ENCODE results near the gene TRIM31.

The TRIM31 gene

DNA sequence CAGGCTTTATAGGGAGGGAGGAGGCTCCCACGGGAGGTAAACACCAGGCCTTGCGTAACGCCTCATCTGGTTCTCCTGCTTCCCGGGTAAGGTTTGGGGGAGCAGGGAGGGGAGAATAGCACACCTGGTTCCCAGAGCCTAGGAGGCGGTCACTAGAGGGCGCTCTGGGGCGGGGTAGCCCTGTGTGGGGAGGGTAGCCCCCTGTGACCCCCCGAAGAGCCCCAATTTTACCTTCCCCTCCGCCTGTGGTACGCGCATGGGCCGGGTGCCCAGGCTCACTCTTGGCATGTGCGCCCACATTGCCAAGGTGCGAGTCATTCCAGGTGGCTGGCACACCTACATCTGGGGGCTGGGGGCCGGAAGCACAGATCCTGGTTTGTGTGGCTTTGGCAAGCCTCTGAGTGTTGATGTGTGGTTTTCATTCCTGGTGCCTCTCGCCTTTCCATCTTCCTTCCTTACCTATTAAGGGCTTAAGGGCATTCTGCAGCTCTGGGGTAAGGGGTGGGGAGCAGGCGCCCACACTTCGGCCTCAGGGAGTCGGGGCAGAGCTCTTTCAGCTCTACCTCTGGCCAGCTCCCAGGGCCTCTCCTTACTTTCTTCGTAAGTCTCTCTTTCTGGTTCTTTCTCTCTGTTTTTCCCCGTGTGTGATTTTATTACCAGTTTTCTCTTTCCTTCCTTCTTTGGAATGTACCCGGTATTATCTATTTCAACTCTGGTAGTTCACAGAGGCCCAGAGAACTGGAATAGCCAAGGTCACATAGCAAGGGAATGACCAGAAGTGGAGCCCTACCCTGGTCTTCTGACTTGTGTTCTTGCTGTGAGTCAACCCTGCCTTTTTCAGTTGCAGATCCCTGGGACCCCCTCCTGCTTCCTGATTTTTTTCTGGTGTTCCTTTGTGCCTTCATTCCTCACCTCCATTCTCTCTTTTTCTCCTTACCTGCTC lies 36.8 kb downstream of the TRIM31 start:
- no peak for DNase-seq (ENCODE audit: low spot score)

DNA sequence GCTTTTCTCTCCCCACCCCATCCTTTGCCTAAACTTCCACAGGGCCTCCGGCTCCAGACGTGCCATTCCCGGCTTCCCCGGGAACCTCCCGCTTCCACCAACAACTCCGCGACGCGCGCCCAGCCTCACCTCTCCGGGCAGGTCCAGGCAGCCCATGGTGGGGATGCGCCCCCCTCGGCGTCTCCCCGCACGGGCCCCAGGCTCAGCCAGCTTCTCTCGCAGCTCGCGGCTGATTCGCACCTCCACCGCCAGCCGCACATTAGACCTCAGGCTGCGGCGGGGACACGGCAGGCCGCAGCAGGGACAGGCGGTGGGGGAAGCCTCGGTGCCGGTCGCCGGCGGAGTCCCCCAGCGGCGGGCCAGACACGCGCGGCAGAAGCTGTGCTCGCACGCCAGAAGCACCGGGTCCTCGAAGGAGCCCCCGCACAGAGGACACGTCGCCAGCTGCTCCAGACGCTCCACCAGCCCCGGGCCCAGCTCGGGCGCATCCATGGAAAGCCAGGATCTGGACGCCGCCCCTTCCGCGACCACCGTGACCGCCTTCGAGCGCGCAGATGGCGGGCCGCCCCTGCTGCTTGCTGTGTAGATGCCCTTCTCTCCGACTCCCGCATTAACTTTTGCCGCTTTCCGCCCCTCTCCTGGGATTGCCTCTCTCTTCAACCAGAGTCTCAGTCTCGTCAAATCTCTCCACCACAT lies 37.6 kb downstream of the TRIM31 start, which contains the start of gene RNF39:
TSS of gene RNF39 (minus strand) at position 676 of the 696 bp plus-strand sequence. CDS start at position 492, 184 bp downstream.
- DNase-seq (ENCODE audit: low spot score): no peak

DNA sequence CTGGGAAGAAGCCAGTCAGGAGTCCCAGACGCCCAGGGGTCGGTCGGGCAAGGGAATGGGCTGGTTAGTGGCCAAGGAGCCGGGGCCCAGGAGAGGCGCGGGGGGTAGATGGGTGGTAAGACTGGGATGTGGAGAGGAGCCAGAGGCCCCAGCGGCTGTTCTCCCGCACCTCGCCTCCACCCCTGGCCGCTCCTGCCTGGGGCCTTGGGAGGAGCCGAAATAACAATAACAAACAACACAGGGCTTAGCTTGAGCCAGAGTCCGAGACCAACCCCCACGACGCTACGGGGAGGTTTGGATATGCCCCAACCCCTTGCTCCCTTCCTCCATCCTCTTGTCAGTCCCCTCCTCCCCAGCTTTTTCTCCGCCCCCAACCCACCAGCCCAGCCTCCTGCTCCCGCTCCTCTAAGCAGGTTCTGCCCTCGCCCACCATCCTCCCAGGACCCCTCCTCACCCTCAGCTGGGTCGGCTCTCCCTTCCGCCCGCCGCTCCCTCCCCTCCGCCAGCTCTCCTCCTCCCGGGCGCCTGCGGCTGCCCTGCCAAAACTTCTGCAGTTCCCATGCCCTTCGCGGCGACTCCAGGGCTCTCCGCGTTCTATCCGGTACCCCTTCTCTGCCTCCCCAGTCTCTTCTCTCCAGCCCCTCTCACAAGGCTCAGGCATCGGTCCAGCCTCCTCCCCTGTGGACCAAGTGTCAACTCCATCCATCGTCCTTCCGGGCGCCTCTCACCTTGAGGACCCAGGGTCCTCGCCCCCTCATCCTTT lies 38.4 kb downstream of the TRIM31 start:
- no peak for DNase-seq (ENCODE audit: low spot score)

DNA sequence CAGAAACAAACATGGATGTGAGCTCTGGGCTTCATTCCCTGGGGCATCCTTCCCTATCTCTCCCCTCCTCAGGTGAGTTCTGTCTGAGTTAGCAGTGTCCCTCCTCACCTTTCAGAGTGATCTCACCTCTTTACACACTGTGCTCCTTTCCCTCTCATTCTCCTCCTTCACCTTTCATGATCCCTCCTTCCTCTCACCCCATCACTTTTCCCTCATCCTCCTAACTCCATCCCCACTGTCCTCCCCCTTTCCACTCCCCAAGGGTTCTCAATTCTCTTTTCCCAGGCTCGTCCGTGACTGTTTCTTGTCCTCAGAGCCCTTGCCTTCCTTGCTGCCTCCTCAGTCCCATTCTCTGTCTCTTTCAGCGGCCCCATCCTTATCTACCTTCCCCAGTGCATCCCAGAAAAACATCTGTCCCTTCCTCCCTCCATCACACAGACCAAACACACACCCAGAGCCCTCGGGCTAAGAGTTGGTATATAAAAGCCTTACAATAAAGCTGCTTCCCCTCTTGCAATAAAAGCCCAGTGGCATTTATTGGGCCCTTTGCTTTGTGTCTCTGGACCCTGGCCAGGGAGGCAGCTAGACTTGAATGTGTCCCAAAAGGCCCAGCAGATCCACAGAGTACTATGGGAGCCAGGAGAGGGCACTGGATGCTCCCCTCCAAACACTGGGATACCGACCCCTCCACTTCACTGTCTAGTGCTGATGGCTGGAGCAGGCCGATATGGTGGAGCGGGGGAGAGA lies 39.2 kb downstream of the TRIM31 start:
- no peak for DNase-seq (ENCODE audit: low spot score)

DNA sequence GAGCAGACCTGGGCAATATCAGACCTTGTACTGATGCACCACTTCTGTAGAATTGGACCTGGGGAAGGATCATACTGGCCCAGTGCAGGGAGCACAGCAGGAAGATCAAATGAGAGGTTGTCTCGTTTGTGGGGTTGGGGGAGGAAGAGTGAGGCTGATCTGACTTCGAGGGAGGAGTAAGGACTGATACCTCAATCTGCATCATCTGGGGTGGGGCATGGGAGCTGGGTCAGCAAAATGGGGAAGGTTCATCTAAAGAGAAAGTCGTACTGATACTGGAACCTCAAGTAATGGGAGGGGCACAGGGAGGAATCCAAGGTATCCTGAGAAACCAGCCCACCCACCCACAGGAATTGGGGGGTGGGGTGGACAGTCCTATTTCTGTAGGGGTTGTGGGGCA lies 41.0 kb downstream of the TRIM31 start:
- DNase-seq (ENCODE audit: low spot score): no peak

DNA sequence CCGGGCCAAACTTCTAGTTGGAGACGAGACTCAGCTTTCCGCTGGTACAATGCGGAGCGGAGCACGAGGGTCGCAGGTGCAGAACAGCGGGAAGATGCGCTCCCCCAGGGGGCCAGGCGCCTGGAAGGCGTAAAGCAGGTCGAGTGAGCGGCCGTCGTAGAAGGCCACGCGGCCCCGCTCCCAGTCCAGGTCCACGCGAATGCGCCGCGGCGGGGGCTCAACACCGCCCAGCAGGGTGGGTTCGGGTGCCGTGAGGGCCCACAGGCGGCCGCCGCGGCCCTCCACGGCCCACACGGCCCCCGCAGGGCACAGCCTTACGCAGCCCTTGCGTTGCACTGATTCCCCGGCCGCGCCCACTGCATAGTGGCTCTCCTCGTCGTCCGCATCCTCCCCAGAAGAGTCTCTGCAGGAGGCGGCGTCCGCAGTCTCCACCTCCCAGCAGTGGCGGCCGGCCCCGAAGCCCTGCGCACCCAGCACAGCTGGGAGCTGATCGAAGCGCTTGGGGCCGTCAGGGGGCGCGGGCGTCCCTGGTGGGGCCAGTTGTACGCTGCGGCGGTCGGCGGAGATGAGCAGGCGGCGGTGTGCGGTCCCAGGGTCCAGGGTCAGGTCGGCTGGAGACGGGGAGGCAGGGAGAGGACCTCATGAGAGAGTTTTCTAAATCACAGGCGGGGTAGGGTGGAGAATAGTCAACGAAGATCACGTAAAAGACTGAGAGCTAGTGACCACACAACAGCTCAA lies 41.6 kb downstream of the TRIM31 start:
- DNase-seq (ENCODE audit: low spot score): no peak

DNA sequence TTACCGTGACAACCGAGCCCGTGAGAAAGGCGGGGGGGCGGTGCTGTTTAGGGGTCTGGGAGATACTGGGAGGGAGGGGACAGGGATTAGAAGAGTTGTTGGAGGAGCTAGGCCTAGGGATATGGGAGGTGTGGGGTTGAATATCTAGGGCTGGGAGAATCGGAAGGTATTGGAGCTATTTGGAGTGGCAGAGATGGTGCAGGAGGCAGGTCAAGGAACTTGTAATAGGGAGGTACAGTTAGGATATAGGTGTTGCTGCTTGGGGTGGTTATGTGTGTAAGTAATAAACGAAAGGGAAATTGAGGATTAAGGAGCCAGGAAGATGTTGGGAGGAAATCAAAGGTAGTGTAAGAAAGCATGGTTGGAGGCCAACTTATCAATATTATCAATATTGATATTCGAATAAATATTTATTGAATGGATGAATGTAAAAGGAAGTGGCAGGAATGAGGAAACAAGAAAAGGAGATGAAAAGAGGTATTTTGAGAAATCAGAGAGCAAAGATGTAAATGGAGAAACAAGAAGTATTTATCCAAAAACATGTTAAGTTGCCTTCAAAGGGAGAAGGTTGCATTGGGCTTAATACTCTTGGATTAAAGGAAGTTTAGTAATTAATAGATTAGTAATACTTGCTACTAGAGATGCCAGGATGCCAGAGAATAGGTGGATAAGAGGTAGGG lies 45.3 kb downstream of the TRIM31 start:
- peak; percentile 79 for DNase-seq (ENCODE audit: low spot score)

DNA sequence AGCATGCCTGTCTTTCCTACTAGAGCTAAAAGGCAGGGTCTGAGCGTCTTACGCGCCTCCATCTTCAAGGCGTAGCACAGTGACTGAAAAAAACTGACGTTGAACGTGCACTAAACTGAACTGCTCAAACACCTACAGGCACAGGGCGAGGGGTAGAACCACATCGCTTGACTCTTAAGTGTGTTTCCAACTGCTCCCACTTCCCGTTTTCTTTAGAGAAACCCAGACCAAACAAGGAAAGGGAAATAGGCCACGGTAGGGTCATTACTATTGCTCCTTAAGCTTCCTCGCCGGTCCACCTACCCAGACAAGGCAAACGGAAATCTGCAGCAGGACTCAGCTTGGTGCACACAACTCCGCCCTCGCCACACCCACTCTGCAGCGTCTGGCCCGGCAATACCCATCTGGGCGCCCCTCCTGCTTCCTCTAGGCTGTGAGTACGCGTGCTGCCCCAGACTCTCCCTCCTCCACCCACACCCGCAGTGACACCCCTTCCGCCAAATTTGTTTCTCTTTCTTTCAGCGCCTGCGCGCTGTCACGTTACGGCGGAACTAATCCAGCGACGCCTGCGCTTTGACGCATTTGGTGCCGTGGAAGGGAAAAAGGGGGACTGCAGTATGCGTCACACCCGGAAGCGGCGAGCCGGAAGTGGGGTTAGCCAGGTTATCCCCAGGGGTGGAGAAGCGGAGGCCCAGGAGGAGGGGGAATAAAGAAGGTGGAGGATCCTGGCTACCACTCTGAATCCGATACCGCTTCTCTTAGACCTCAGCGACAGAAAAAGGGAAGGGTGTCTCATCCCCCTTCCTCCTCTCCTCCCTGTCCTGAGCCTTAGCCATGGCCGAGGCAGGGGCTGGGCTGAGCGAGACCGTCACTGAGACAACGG lies 46.1 kb downstream of the TRIM31 start, which contains the start of gene PPP1R11:
TSS of gene PPP1R11 (plus strand) at position 622 of the 883 bp plus-strand sequence. CDS start at position 835, 213 bp downstream.
- peak; percentile 99 for DNase-seq (ENCODE audit: low spot score)

DNA sequence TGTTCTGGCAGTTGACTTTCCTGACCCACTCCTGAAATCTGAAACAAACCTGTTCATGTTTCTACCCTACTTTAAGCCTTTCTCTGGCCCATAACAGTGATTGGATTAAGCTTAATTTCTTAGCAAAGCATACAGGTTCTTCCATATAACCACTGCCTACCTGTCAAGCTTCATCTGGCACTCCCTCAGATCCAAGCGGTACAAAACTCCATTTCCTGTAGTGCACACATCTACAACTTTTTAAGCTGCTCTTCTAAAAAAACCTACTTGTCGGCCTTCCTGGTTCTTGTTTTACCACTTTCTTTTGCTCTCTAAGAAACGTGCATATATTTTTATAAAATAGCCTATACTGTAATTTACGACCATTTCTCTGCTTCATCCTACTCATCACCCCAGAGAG lies 46.8 kb downstream of the TRIM31 start:
- DNase-seq (ENCODE audit: low spot score): no peak

DNA sequence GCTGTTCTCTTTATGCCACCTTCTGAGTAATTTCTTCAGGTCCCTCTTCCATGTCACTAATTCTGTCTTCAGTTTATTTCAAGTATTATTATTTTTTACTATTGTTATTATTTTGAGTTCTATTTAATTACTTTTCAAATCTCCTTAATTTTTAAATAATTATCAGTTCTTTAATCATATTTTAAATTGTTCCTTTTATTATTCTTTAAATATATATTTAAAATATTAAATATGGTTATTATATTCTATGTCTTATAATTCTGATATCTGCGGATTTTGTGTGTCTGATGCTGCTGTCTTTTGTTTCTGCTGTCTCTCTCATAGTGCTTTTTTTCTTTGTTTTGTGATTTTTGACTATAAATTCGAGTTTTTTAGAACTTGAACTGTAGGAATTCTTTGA lies 49.6 kb downstream of the TRIM31 start:
- no peak for DNase-seq (ENCODE audit: low spot score)

DNA sequence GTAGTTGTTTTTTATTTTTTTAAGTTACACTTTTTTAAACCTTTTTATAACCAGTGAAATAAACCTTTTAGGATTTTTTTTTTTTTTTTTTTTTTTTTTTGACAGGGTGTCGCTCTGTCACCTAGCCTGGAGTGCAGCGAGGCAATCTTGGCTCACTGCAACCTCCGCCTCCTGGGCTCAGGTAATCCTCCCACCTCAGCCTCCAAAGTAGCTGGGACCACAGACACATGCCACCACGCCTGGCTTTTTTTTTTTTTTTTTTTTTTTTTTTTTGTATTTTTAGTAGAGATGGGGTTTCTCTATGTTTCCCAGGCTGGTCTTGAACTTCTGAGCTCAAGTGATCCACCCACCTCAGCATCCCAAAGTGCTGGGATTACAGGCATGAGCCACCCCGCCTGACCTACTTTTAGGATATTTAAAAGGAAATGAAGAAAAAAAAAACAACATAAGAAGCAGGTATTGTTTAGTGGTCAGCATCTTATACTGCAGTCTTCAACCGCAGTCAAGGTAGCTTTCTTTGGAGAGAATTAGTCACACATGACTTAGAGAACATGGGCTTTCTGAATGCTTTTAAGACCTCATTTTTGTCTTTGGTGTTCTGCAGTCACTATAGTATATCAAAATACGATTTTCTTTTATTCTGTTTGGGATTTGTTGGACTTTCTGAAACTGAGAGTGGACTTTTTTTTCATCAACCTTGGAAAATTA lies 50.3 kb downstream of the TRIM31 start:
- DNase-seq (ENCODE audit: low spot score): peak; percentile 68

DNA sequence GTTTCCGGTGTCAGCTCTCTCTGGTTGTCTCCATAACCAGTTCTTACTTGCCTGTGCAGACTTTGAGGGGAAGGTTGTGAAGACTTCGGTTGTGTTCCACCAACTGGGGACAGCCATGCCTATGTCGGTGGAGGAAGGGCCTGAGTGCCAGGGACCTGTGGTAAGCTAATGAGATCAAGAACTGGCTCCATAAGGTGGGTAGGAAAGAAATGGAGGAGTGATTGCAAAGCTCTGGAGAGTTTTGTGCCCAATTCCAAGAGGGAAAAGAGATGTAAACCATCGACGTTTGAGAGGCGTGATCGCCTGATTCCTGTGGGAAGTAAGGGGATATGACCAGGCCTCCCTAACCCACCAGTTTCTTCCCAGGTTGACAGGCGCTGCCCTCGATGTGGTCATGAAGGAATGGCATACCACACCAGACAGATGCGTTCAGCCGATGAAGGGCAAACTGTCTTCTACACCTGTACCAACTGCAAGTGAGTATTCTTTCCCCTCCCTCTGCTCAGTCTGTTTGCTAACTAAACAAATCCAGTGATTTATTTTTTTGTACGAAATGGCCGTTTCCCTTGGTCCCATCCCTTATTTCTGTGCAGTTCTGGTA lies 50.9 kb downstream of the TRIM31 start:
- DNase-seq (ENCODE audit: low spot score): peak; percentile 62

DNA sequence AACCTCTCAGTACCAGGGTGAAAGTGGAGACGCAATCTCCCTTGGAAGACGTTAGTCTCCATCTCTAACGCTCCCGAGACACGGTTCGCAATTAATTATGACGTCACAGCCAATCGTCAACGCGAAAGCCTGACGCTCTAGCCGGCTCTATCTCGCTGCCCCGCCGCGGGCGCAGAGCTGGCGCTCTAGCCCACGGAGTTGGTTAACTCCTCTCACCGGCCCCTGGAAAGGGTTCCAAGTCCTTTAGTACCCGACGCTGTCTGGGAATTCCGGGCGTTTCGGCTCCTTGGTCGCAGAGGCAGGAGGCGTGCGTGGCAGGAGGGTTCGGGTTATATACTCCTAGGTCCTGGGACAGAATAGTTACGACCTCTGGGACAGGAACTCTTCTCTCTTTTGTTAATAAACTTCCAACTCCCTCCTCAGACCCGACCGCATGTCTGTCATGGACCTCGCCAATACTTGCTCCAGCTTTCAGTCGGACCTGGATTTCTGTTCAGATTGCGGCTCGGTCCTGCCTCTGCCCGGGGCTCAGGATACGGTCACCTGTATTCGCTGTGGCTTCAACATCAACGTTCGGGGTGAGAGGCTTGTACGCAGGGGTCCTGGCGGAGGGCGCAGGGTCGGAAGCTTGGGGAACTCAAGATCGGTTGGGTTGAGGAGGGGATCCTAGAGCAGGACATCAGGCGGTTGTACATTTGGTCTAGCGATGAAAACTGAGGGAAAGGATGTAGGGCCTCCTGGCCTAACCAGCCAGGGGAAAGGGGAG lies 51.6 kb downstream of the TRIM31 start, which contains the start of gene POLR1H:
TSS of gene POLR1H (plus strand) at position 174 of the 766 bp plus-strand sequence. CDS start at position 434, 260 bp downstream.
- peak; percentile 98 for DNase-seq (ENCODE audit: low spot score)

DNA sequence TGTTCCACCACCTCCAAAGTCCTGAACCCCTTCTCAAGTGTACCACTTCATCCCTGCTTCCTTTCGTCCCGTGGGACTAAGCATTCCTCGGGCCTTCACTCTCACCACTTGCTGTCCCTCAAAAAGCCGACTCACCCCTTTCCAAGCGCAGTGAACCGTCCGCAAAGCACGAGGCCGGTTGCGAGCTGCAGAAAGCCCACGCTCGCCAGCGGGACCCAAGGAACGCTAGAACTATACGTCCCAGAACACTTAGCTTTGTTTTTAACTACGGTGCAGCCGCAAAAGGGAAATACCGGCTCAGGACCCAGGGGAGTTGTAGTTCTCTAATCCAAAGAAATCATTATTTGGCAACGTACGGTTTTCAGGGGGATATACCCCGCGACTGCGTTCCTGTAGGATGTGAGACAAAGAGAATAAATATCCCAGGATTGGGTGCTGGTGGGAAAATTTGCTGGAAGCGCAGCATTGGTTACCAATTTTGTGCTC lies 52.2 kb downstream of the TRIM31 start:
- peak; percentile 74 for DNase-seq (ENCODE audit: low spot score)

DNA sequence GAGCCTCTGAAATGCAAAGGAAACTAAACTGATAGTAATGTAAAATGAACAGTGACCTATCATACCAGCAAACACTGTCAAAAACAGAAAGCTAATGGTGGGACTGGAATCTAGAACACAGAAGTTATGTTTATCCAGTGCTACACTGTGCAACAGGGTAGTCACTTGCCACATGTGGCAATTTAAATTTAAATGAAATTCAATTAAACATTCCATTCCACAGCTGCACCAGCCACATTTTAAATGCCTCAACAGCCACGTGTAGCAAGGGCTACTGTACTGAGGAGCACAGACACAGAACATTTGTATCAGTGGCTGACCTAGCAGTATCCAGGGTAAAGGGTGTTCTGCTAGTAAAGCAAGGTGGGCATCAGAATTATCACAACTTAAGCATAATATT lies 57.4 kb downstream of the TRIM31 start:
- DNase-seq (ENCODE audit: low spot score): no peak

DNA sequence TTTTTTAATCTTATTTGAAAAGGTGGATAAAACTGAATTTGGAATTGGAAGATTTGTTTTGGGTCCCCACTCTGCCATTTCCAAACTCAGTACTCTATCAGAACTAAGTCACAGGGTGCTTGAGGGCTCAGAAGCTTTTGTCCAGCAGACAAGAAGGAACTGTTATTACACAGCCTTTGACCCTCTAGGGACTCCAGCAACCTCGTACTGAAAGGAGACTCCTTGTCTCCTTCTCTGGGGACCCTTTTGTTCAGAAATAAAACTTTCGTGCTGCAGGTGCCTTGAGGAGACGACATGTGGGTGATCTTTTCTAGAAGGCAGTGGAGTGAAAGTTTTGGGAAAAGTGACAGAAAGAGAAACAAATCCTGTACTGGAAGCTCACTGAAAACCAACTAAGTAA lies 59.2 kb downstream of the TRIM31 start:
- no peak for DNase-seq (ENCODE audit: low spot score)
